Karpas-422 (cell line): ENCODE results near the gene PRTFDC1. TPM values are rescaled to one million over a fixed set of nuclear protein-coding genes. Genes with fewer than 3 reads are reported as not detected.

Experiments
- DNase-seq: peaks from one replicate; pipeline ENCODE4 v3.0.0-alpha.2; 2015
- H2AFZ ChIP-seq: fragments of 200-600 bp; sonication (generic); 2 replicates; pipeline ENCODE4 v1.6.1; 2014; ENCODE audit warnings: antibody characterized with exemption, low read length, mixed read lengths
- H3K27ac ChIP-seq: fragments of 200-600 bp; sonication (generic); 2 replicates; pipeline ENCODE4 v1.5.1; 2014; ENCODE audit warnings: mild to moderate bottlenecking, low read length, moderate library complexity
- H3K27me3 ChIP-seq: fragments of 200-600 bp; sonication (generic); 2 replicates; pipeline ENCODE4 v1.6.1; 2014; ENCODE audit warnings: low read length, mixed read lengths
- H3K36me3 ChIP-seq: fragments of 200-600 bp; sonication (generic); 2 replicates; pipeline ENCODE4 v1.6.1; 2014; ENCODE audit warnings: low read length, mixed read lengths; ENCODE audit not compliant: insufficient read depth
- H3K4me1 ChIP-seq: fragments of 200-600 bp; sonication (generic); 2 replicates; pipeline ENCODE4 v1.6.1; 2014; ENCODE audit warnings: mild to moderate bottlenecking, low read length, mixed read lengths
- H3K4me2 ChIP-seq: fragments of 200-600 bp; sonication (generic); 2 replicates; pipeline ENCODE4 v1.6.1; 2014; ENCODE audit warnings: low read length, low read depth, mild to moderate bottlenecking; ENCODE audit not compliant: poor library complexity, severe bottlenecking
- H3K4me3 ChIP-seq: fragments of 200-600 bp; sonication (generic); 2 replicates; pipeline ENCODE4 v1.5.1; 2014; ENCODE audit warnings: mild to moderate bottlenecking, antibody characterized with exemption, low read length, mixed read lengths
- H3K79me2 ChIP-seq: fragments of 200-600 bp; sonication (generic); 2 replicates; pipeline ENCODE4 v1.6.1; 2014; ENCODE audit warnings: mild to moderate bottlenecking, low read length, mixed read lengths
- H3K9ac ChIP-seq: fragments of 200-600 bp; sonication (generic); 2 replicates; pipeline ENCODE4 v1.6.0; 2014; ENCODE audit warnings: low read length
- H3K9me2 ChIP-seq: fragments of 200-600 bp; sonication (generic), shearing (Covaris generic); replicated peaks from 2 replicates; pipeline ENCODE4 v1.6.0; 2014; ENCODE audit warnings: mild to moderate bottlenecking, low read length, moderate library complexity; ENCODE audit not compliant: insufficient read depth
- H3K9me3 ChIP-seq: fragments of 300-700, 200-600 bp; sonication (generic); 2 replicates; pipeline ENCODE4 v1.6.1; 2014; ENCODE audit warnings: low read length, mixed read lengths
- H4K20me1 ChIP-seq: fragments of 200-600 bp; sonication (generic); 2 replicates; pipeline ENCODE4 v1.6.1; 2014; ENCODE audit warnings: mild to moderate bottlenecking, antibody characterized with exemption, low read length, low read depth; ENCODE audit not compliant: insufficient read depth
- total RNA-seq: library from RNA; depleted of rRNA; stranded (reverse); fragments of >200 nt; shearing (Covaris generic); gene quantifications from 2 replicates; pipeline ENCODE4 v1.2.3, GENCODE V29; 2014; ENCODE audit warnings: low replicate concordance

The PRTFDC1 gene
- total RNA-seq, 1 experiment from 2014 or later, result not detected

DNA sequence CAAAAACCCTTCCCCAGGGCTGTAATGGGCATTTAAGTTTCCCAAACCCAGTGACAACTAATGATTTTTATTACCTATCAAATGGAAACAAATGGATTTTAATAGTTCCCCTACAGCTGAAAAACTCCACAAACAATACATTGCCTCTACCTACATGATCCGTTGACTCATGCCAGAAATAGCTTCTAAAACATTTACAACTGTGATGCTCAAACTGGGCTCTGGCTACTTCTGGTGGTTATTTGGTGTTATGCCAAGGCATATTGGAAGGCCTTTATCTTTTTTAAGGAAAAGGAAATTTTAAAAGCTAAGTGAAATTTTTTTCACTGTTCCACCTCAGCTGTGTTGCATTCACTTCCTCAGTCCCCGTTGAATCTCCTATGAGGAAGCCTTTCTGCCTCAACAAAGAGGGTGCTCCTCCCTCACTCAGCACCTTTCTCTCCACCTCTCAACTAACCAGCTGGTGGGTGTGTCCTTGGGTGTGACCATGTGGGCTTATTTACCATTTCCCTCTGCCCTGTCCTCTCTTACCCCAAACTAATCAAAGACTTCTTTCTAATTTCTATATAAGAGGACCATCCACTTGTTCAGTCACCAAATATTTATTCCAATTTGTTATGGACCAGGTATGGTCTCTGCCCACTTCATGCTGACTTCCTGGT lies 82.9 kb downstream of the PRTFDC1 start:
- H2AFZ ChIP-seq, result no peak overlapping the region
- no peak overlapping the region for H3K4me3 ChIP-seq
- H4K20me1 ChIP-seq, result no peaks in the 10 kb centered on the region
- H3K36me3 ChIP-seq, result no peaks in the 10 kb centered on the region
- no peaks in the 10 kb centered on the region for H3K27me3 ChIP-seq
- H3K27ac ChIP-seq, result no peak overlapping the region
- H3K9me3 ChIP-seq, result peaks cover 16% of the 10 kb centered on the region
- no peak for DNase-seq
- H3K9me2 ChIP-seq, result no peaks in the 10 kb centered on the region
- H3K79me2 ChIP-seq, result no peaks in the 10 kb centered on the region
- H3K9ac ChIP-seq, result no peak overlapping the region
- no peaks in the 10 kb centered on the region for H3K4me1 ChIP-seq
- H3K4me2 ChIP-seq, result no peak overlapping the region

DNA sequence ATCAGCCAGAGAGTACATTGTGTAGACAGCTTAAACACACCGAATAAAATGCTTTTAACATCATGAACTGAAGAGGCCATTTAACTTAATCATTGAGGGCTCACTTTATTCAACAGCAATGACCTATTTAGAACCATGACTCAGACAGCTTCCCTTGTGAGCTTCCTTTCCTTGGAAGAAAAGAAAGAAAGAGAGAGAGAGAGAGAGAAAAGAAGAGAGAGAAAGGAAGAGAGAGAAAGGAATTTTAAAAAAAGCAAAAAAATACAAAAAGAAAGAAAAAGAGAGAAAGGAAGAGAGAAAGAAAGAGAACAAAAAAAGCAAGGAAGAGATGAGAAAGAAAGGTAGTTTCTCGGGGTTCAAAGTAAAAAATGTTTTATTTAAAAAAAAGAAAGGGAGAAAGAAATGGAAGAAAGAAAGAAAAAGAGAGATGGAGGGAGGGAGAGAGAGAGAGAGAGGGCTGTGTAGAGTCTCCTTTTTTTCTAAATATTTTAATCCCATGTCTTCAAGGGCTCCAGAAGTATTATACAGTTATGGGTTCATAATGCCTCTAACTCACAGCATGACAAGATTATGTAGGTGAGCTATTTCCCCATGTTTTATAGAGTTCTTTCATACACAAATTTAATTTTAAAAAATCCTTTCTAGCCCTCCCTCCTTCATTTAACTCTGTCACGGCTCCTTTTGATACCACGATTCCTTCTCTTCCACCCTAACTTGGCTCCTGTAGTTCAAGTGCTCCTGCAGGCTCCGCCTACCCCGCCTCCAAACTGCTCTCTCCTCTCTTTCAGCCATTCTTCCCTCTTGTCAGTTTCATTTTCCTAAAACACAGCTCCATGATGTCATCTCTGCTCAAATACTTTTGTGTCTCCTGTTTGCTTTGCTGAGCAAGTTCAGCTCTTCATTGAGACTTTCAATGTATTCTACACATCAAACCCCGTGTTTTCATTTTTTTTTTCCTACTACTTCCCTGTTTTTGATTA lies 85.5 kb downstream of the PRTFDC1 start:
- DNase-seq, result no peak
- H3K79me2 ChIP-seq, result no peaks in the 10 kb centered on the region
- 0 out of 2 replicates have a peak, but pooled peaks cover 4% of the 10 kb centered on the region for H3K9me3 ChIP-seq
- no peaks in the 10 kb centered on the region for H3K27me3 ChIP-seq
- no peak overlapping the region for H3K4me2 ChIP-seq
- no peak overlapping the region for H3K4me3 ChIP-seq
- H3K36me3 ChIP-seq, result no peaks in the 10 kb centered on the region
- no peaks in the 10 kb centered on the region for H3K4me1 ChIP-seq
- no peaks in the 10 kb centered on the region for H4K20me1 ChIP-seq
- H3K9me2 ChIP-seq, result no peaks in the 10 kb centered on the region
- H3K27ac ChIP-seq, result no peak overlapping the region
- H2AFZ ChIP-seq, result no peak overlapping the region
- no peak overlapping the region for H3K9ac ChIP-seq

GRCh38 chr10:24865783-24866182 lies 86.6 kb downstream of the PRTFDC1 start:
- no peaks in the 10 kb centered on the region for H3K4me1 ChIP-seq
- no peak overlapping the region for H3K9ac ChIP-seq
- H2AFZ ChIP-seq, result no peak overlapping the region
- H3K79me2 ChIP-seq, result no peaks in the 10 kb centered on the region
- H3K36me3 ChIP-seq, result no peaks in the 10 kb centered on the region
- H3K4me3 ChIP-seq, result no peak overlapping the region
- no peaks in the 10 kb centered on the region for H3K9me2 ChIP-seq
- no peak overlapping the region for H3K4me2 ChIP-seq
- H3K27me3 ChIP-seq, result no peaks in the 10 kb centered on the region
- DNase-seq, result no peak
- no peak overlapping the region for H3K27ac ChIP-seq
- H3K9me3 ChIP-seq, result peaks cover 5% of the 10 kb centered on the region; the same call in 1 of the 2 replicates
- H4K20me1 ChIP-seq, result no peaks in the 10 kb centered on the region

DNA sequence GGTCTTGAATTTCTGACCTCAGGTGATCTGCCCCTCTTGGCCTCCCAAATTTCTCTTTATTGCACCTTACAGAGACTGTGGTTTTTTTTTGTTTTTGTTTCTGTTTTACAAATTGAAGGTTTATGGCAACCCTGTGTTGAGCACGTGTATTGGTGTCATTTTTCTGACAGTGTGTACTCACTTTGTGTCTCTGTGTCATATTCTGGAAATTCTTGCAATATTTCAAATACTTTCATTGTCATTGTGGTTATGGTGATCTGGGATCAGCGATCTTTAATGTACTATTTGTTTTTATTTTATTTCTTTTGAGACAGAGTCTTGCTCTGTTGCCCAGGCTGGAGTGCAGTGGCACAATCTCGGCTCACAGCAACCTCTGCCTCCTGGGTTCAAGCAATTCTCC lies 89.8 kb downstream of the PRTFDC1 start:
- Histone ChIP-seq H3K4me2 (no peak overlapping the region), H3K27me3 (no peaks in the 10 kb centered on the region), H3K27ac (no peak overlapping the region), H3K9ac (no peak overlapping the region), H3K79me2 (no peaks in the 10 kb centered on the region), H3K36me3 (no peaks in the 10 kb centered on the region), H3K9me2 (no peaks in the 10 kb centered on the region), H3K9me3 (peaks cover 5% of the 10 kb centered on the region; the same call in 1 of the 2 replicates), H3K4me1 (no peaks in the 10 kb centered on the region), H2AFZ (no peak overlapping the region), H3K4me3 (no peak overlapping the region), H4K20me1 (no peaks in the 10 kb centered on the region)
- no peak for DNase-seq

- Histone ChIP-seq H3K4me1 (no peaks in the 10 kb centered on the region), H3K9ac (no peak overlapping the region), H3K27me3 (no peaks in the 10 kb centered on the region), H3K79me2 (no peaks in the 10 kb centered on the region), H3K4me3 (no peak overlapping the region), H3K36me3 (no peaks in the 10 kb centered on the region), H3K9me2 (no peaks in the 10 kb centered on the region), H2AFZ (no peak overlapping the region), H3K27ac (no peak overlapping the region), H3K4me2 (no peak overlapping the region), H3K9me3 (peaks cover 5% of the 10 kb centered on the region; the same call in 1 of the 2 replicates), H4K20me1 (no peaks in the 10 kb centered on the region)
- no peak for DNase-seq
These were observed 93.8 kb downstream of the PRTFDC1 start for GRCh38 chr10:24858288-24859270.

- no peaks in the 10 kb centered on the region for H3K36me3 ChIP-seq
- no peak overlapping the region for H3K4me3 ChIP-seq
- no peaks in the 10 kb centered on the region for H3K4me1 ChIP-seq
- H3K27me3 ChIP-seq, result no peaks in the 10 kb centered on the region
- H3K9me2 ChIP-seq, result no peaks in the 10 kb centered on the region
- no peak overlapping the region for H3K27ac ChIP-seq
- H3K9ac ChIP-seq, result no peak overlapping the region
- H2AFZ ChIP-seq, result no peak overlapping the region
- H3K4me2 ChIP-seq, result no peak overlapping the region
- DNase-seq, result no peak
- H3K79me2 ChIP-seq, result no peaks in the 10 kb centered on the region
- peaks cover 5% of the 10 kb centered on the region; the same call in 1 of the 2 replicates for H3K9me3 ChIP-seq
- no peaks in the 10 kb centered on the region for H4K20me1 ChIP-seq
These were observed 95.2 kb downstream of the PRTFDC1 start for GRCh38 chr10:24857031-24857725.

- H3K36me3 ChIP-seq, result no peaks in the 10 kb centered on the region
- H3K9ac ChIP-seq, result no peak overlapping the region
These were observed 98.2 kb downstream of the PRTFDC1 start for GRCh38 chr10:24854256-24854655.

More at GRCh38 chr10:24854256-24854655, 98.2 kb downstream of the PRTFDC1 start:
- no peak overlapping the region for H3K27ac ChIP-seq
- H3K4me2 ChIP-seq, result no peak overlapping the region
- H3K4me1 ChIP-seq, result no peaks in the 10 kb centered on the region
- no peak for DNase-seq
- H2AFZ ChIP-seq, result no peak overlapping the region
- H3K27me3 ChIP-seq, result no peaks in the 10 kb centered on the region
- peaks cover 8% of the 10 kb centered on the region for H3K9me3 ChIP-seq
- no peaks in the 10 kb centered on the region for H3K79me2 ChIP-seq
- H4K20me1 ChIP-seq, result no peaks in the 10 kb centered on the region
- H3K4me3 ChIP-seq, result no peak overlapping the region
- H3K9me2 ChIP-seq, result no peaks in the 10 kb centered on the region
